HG02884 (cell line): Measurements from ENCODE around the gene DCAF7.

ENCODE experiments used
- ATAC-seq: cut with Tn5 transposase; IDR thresholded peaks from one replicate; pipeline ENCODE4 v1.9.1; 2021; ENCODE audit warnings: mild to moderate bottlenecking, moderate library complexity; ENCODE audit not compliant: unreplicated experiment

Gene DCAF7

GRCh38 chr17:63543822-63544420 is 6.4 kb upstream of the DCAF7 start:
- no peak for ATAC-seq

GRCh38 chr17:63544467-63545301 is 5.6 kb upstream of the DCAF7 start:
- no peak for ATAC-seq

GRCh38 chr17:63546308-63547082 is 3.8 kb upstream of the DCAF7 start:
- no peak for ATAC-seq

GRCh38 chr17:63547083-63547523 is 3.2 kb upstream of the DCAF7 start:
- ATAC-seq: no peak

- peak; percentile 9 for ATAC-seq
Measured at GRCh38 chr17:63549289-63549945, 860 bp upstream of the DCAF7 start.

- no peak for ATAC-seq
Measured at GRCh38 chr17:63550817-63551639, 751 bp downstream of the DCAF7 start.

- no peak for ATAC-seq
Measured at GRCh38 chr17:63552211-63552610, 1.9 kb downstream of the DCAF7 start.

GRCh38 chr17:63555500-63556156 is 5.4 kb downstream of the DCAF7 start:
- no peak for ATAC-seq

- no peak for ATAC-seq
Measured at GRCh38 chr17:63557416-63557815, 7.1 kb downstream of the DCAF7 start.

GRCh38 chr17:63558441-63558840 is 8.2 kb downstream of the DCAF7 start:
- ATAC-seq: no peak

- ATAC-seq: no peak
Measured at GRCh38 chr17:63561819-63562218, 11.5 kb downstream of the DCAF7 start.

GRCh38 chr17:63563339-63563738 is 13.1 kb downstream of the DCAF7 start:
- ATAC-seq: no peak

- ATAC-seq: no peak
Measured at GRCh38 chr17:63564562-63564961, 14.3 kb downstream of the DCAF7 start.

- ATAC-seq: no peak
Measured at GRCh38 chr17:63567229-63567628, 17.0 kb downstream of the DCAF7 start.

GRCh38 chr17:63568563-63568962 is 18.3 kb downstream of the DCAF7 start:
- ATAC-seq: no peak

- no peak for ATAC-seq
Measured at GRCh38 chr17:63571632-63572310, 21.5 kb downstream of the DCAF7 start.

- ATAC-seq: no peak
Measured at GRCh38 chr17:63573634-63574033, 23.4 kb downstream of the DCAF7 start.

GRCh38 chr17:63578027-63578768 is 27.9 kb downstream of the DCAF7 start:
- no peak for ATAC-seq

GRCh38 chr17:63578769-63579111 is 28.5 kb downstream of the DCAF7 start:
- no peak for ATAC-seq
